A549 (cell line): Measurements from ENCODE around the gene ATP2A2. TPM values are rescaled to one million over a fixed set of nuclear protein-coding genes. Genes with fewer than 3 reads are reported as not detected.

Experiments
- ATAC-seq, 2 experiments: fragments of 200-7000 bp in 1 of 2; fragments of >200 bp in 1 of 2; cut with Nextera tagmentation in 1 of 2; cut with Tn5 transposase in 1 of 2; 3 replicates each; pipeline versions ENCODE4 v1.8.0 to v1.9.1; 2018 to 2020; ENCODE audit warnings: mild to moderate bottlenecking in 1 of 2, moderate library complexity in 1 of 2
- CTCF ChIA-PET: fragments of 300-600 bp; sonication (Branson Sonifier 250); formaldehyde crosslinking; extraction: SDS; loops from one replicate; lab custom pipeline; 2021; ENCODE audit warnings: antibody characterized with exemption, inconsistent platforms; lab: Yijun Ruan, JAX
- POLR2A ChIA-PET: fragments of 350-600 bp; formaldehyde crosslinking; extraction: SDS; loops from one replicate; lab custom pipeline; 2021; ENCODE audit warnings: antibody characterized with exemption, inconsistent platforms; lab: Yijun Ruan, JAX
- DNase-seq, 2 experiments: peaks; one replicate each; pipeline versions ENCODE4 v3.0.0 to v3.0.0-alpha.2; 2011 to 2016; ENCODE audit warnings: low read depth in 1 of 2, low spot score in 1 of 2
- FAIRE-seq: peaks from 2 replicates; lab custom pipeline; 2011; peaks lifted over from hg19 to GRCh38; lab: Jason Lieb, UNC
- H3K27ac ChIP-seq, 2 experiments: fragments of >200 bp; sonication (Bioruptor Twin); formaldehyde crosslinking; 3 replicates each; pipeline ENCODE4 v1.5.1; 2016 to 2017
- H3K4me1 ChIP-seq: fragments of >200 bp; sonication (Bioruptor Twin); formaldehyde crosslinking; 3 replicates; pipeline ENCODE4 v1.6.1; 2016
- H3K4me2 ChIP-seq: fragments of >200 bp; sonication (Bioruptor Twin); formaldehyde crosslinking; 3 replicates; pipeline ENCODE4 v1.6.1; 2016
- H3K4me3 ChIP-seq: fragments of >200 bp; sonication (Bioruptor Twin); formaldehyde crosslinking; 3 replicates; pipeline ENCODE4 v1.5.1; 2016
- H3K9me3 ChIP-seq: fragments of >200 bp; sonication (Bioruptor Twin); formaldehyde crosslinking; 3 replicates; pipeline ENCODE4 v1.6.1; 2016
- ATOH8 ChIP-seq: fragments of 250-450 bp; sonication (Bioruptor Pico); IDR thresholded peaks from 2 replicates; pipeline ENCODE4 v1.5.0; 2020; ENCODE audit warnings: low read depth, mild to moderate bottlenecking, moderate library complexity
- CHD2 ChIP-seq: fragments of 150-350 bp; IDR thresholded peaks from 2 replicates; pipeline ENCODE4 v1.6.1; 2014; ENCODE audit warnings: low read length; ENCODE audit not compliant: partially characterized antibody
- EHMT2 ChIP-seq: fragments of 200-600 bp; sonication (generic); IDR thresholded peaks from 2 replicates; pipeline ENCODE4 v1.6.1; 2016; ENCODE audit warnings: antibody characterized with exemption, low read depth, mild to moderate bottlenecking, moderate library complexity
- FOSB ChIP-seq: fragments of 250-450 bp; sonication (Bioruptor Pico); IDR thresholded peaks from 2 replicates; pipeline ENCODE4 v1.5.0; 2020; ENCODE audit warnings: mild to moderate bottlenecking, moderate library complexity
- FOSL2 ChIP-seq, 2 experiments: fragments of 450-650 bp in 1 of 2; fragments of >200 bp in 1 of 2; sonication (Bioruptor Twin) in 1 of 2; formaldehyde crosslinking; IDR thresholded peaks; 2 replicates each; pipeline versions ENCODE4 v1.5.0 to v1.6.1; 2016 to 2020; ENCODE audit warnings: mild to moderate bottlenecking in 1 of 2, moderate library complexity in 1 of 2
- HEYL ChIP-seq: fragments of 250-450 bp; sonication (Bioruptor Pico); IDR thresholded peaks from 2 replicates; pipeline ENCODE4 v1.8.0; 2021; ENCODE audit warnings: mild to moderate bottlenecking, moderate library complexity
- HOXB5 ChIP-seq: fragments of 250-450 bp; sonication (Bioruptor Pico); IDR thresholded peaks from 2 replicates; pipeline ENCODE4 v1.5.0; 2020; ENCODE audit warnings: mild to moderate bottlenecking, moderate library complexity
- JUN ChIP-seq, 2 experiments: fragments of >200 bp; sonication (Bioruptor Twin); formaldehyde crosslinking; IDR thresholded peaks; 2 replicates in 1 of 2; 3 replicates in 1 of 2; pipeline ENCODE4 v1.6.1; 2016 to 2017
- JUNB ChIP-seq: fragments of >200 bp; sonication (Bioruptor Twin); formaldehyde crosslinking; IDR thresholded peaks from 2 replicates; pipeline ENCODE4 v1.6.1; 2016
- KDM5A ChIP-seq: fragments of 200-600 bp; sonication (generic); IDR thresholded peaks from 2 replicates; pipeline ENCODE4 v1.6.1; 2016; ENCODE audit warnings: antibody characterized with exemption, mild to moderate bottlenecking
- MAZ ChIP-seq: fragments of 150-350 bp; IDR thresholded peaks from 2 replicates; pipeline ENCODE4 v1.6.1; 2014; ENCODE audit warnings: antibody characterized with exemption, low read depth, low read length, borderline replicate concordance
- MYC ChIP-seq: IDR thresholded peaks from 2 replicates; pipeline ENCODE4 v1.6.1; 2012; ENCODE audit warnings: mild to moderate bottlenecking, inconsistent platforms, low read length, improper control_type of control experiment, borderline replicate concordance
- NPAS2 ChIP-seq: fragments of 250-450 bp; sonication (Bioruptor Pico); IDR thresholded peaks from 2 replicates; pipeline ENCODE4 v1.8.0; 2022; ENCODE audit warnings: mild to moderate bottlenecking, moderate library complexity, borderline replicate concordance
- PHF8 ChIP-seq: fragments of 200-600 bp; sonication (generic); IDR thresholded peaks from 2 replicates; pipeline ENCODE4 v1.6.1; 2016; ENCODE audit warnings: low read depth, mild to moderate bottlenecking, antibody characterized with exemption, moderate library complexity, borderline replicate concordance
- POLR2A ChIP-seq: IDR thresholded peaks from 2 replicates; pipeline ENCODE4 v1.6.1; 2012; ENCODE audit warnings: mild to moderate bottlenecking, low read length
- RAD21 ChIP-seq, 2 experiments: fragments of >200 bp in 1 of 2; sonication (Bioruptor Twin) in 1 of 2; formaldehyde crosslinking in 1 of 2; IDR thresholded peaks in 1 of 2; conservative IDR thresholded peaks in 1 of 2; 2 replicates in 1 of 2; 3 replicates in 1 of 2; pipeline ENCODE4 v1.6.1; 2012 to 2018; ENCODE audit warnings: inconsistent platforms in 1 of 2
- RARB ChIP-seq: fragments of 250-450 bp; sonication (Bioruptor Pico); IDR thresholded peaks from 2 replicates; pipeline ENCODE4 v1.8.0; 2021; ENCODE audit warnings: mild to moderate bottlenecking, moderate library complexity
- RCOR1 ChIP-seq: fragments of 150-350 bp; IDR thresholded peaks from 2 replicates; pipeline ENCODE4 v1.6.1; 2014; ENCODE audit warnings: antibody characterized with exemption, low read length, low read depth
- RFX5 ChIP-seq: fragments of 450-650 bp; IDR thresholded peaks from 2 replicates; pipeline ENCODE4 v1.7.1; 2014; ENCODE audit warnings: antibody characterized with exemption, mild to moderate bottlenecking, moderate library complexity
- RNF2 ChIP-seq: fragments of 200-600 bp; sonication (generic); IDR thresholded peaks from 2 replicates; pipeline ENCODE4 v1.6.1; 2016; ENCODE audit warnings: low read depth, mild to moderate bottlenecking, antibody characterized with exemption, moderate library complexity, borderline replicate concordance
- SREBF2 ChIP-seq: fragments of 450-650 bp; IDR thresholded peaks from 2 replicates; pipeline ENCODE4 v1.6.1; 2014; ENCODE audit warnings: mild to moderate bottlenecking, moderate library complexity
- TFCP2L1 ChIP-seq: fragments of 250-450 bp; sonication (Bioruptor Pico); IDR thresholded peaks from 2 replicates; pipeline ENCODE4 v1.5.0; 2021; ENCODE audit warnings: mild to moderate bottlenecking
- TP53 ChIP-seq: fragments of 250-450 bp; sonication (Bioruptor Pico); IDR thresholded peaks from 2 replicates; pipeline ENCODE4 v1.5.0; 2021; ENCODE audit warnings: mild to moderate bottlenecking, moderate library complexity
- ZC3H11A ChIP-seq: fragments of 450-650 bp; IDR thresholded peaks from 2 replicates; pipeline ENCODE4 v1.6.1; 2014; ENCODE audit warnings: antibody characterized with exemption, mild to moderate bottlenecking
- ZSCAN20 ChIP-seq: fragments of 250-450 bp; sonication (Bioruptor Pico); IDR thresholded peaks from 2 replicates; pipeline ENCODE4 v1.8.0; 2022; ENCODE audit warnings: mild to moderate bottlenecking, moderate library complexity
- WGBS: methylation state at CpG from one replicate; pipeline ENCODE4 v1.1.6; 2017; ENCODE audit errors: missing lambda C conversion rate; 5-methylcytosine and 5-hydroxymethylcytosine counted together
- polyA plus RNA-seq, 4 experiments: library from polyadenylated mRNA; depleted of rRNA in 3 of 4; stranded (reverse); fragments of >200 nt; fragmentation: RNase III in 1 of 4; extraction: RNeasy Plus Mini Kit Qiagen cat#74134 plus additional on column Dnase treatment in 1 of 4; gene quantifications; 2 replicates in 3 of 4; 3 replicates in 1 of 4; pipeline ENCODE4 v1.2.3, GENCODE V29; 2011 to 2017
- TF ChIP-seq, protein P1 (sequence below): IDR thresholded peaks from 2 replicates; pipeline ENCODE4 v1.6.1; 2012
- TF ChIP-seq, protein P2 (sequence below): fragments of 450-650 bp; IDR thresholded peaks from 2 replicates; pipeline ENCODE4 v1.6.1; 2014; ENCODE audit warnings: antibody characterized with exemption
- TF ChIP-seq, protein P3 (sequence below): IDR thresholded peaks from 2 replicates; pipeline ENCODE4 v1.6.1; 2012; ENCODE audit warnings: low read depth, borderline replicate concordance

ATP2A2 gene
- polyA plus RNA-seq, 2 of the 4 experiments (the other 2 are of a cell fraction) = 342 to 415 TPM

DNA sequence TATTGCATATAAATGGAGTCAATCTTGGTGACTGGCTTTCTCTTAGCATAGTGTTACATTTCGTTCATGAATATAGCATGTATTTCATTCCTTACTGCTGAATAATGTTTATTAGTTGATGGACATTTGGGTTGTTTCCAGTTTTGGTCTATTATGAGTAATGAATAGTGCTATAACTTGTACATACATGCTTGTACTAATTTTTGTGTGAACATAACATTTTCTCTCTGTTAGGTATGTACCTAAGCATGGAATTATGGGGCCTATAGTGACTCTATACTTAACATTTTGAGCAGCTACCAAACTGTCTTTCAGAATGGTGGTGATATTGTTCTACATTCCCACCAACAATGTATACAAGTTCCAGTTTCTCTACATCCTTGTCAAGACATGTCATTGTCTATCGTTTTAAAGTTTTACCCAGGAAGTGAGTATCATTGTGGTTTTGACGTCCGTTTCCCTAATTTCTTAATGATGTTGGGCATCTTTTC, 23.1 kb downstream of the ATP2A2 start:
- peak overlapping the region; percentile 39 for H3K4me2 ChIP-seq
- H3K9me3 ChIP-seq = no peaks in the 10 kb centered on the region
- H3K4me1 ChIP-seq = peaks cover 77% of the 10 kb centered on the region
- no peak for FAIRE-seq
- no peak overlapping the region for H3K27ac ChIP-seq
- no peak for ATAC-seq
- no peak overlapping the region for H3K4me3 ChIP-seq
- 61% methylated on average over 4 of the region's 4 CpGs for WGBS
- no peak for DNase-seq
- TF ChIP-seq TFCP2L1 (CRISPR knock-in tag) = no peak
- TF ChIP-seq JUNB = no peak
- TF ChIP-seq, protein P1, sequence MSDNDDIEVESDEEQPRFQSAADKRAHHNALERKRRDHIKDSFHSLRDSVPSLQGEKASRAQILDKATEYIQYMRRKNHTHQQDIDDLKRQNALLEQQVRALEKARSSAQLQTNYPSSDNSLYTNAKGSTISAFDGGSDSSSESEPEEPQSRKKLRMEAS = no peak
- no peak for TF ChIP-seq ZSCAN20 (CRISPR knock-in tag)
- TF ChIP-seq, protein P2, sequence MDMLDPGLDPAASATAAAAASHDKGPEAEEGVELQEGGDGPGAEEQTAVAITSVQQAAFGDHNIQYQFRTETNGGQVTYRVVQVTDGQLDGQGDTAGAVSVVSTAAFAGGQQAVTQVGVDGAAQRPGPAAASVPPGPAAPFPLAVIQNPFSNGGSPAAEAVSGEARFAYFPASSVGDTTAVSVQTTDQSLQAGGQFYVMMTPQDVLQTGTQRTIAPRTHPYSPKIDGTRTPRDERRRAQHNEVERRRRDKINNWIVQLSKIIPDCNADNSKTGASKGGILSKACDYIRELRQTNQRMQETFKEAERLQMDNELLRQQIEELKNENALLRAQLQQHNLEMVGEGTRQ = no peak
- TF ChIP-seq SREBF2 = no peak
- TF ChIP-seq POLR2A = no peak
- TF ChIP-seq MAZ = no peak
- TF ChIP-seq RFX5 = no peak
- TF ChIP-seq KDM5A = no peak
- no peak for TF ChIP-seq FOSL2 (IDR thresholded peaks at IDR 0.05)
- no peak for TF ChIP-seq FOSL2 (CRISPR knock-in tag; IDR thresholded peaks at IDR 0.05)
- ChIA-PET CTCF (no interaction called here), POLR2A (no interaction called here)

DNA sequence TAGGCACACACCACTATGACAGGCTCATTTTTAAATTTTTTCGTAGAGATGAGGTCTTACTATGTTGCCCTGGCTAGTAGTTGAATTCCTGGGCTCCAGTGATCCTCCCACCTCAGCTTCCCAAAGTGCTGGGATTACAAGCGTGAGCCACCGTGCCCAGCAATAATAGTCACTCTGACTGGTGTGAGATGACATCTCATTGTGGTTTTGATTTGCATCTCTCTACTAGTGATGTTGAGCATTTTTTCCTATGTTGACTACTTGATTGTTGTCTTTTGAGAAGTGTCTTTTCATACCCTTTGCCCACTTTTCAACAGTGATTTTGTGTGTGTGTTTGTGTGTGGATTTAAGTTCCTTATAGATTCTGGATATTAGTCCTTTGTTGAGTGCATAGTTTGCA, 26.3 kb downstream of the ATP2A2 start:
- no peaks in the 10 kb centered on the region for H3K9me3 ChIP-seq
- POLR2A ChIA-PET = no interaction called here
- WGBS = 76% methylated on average over 3 of the region's 3 CpGs
- TF ChIP-seq NPAS2 (CRISPR knock-in tag) (no peak), RNF2 (no peak), CHD2 (no peak), MYC (no peak), RAD21 (conservative IDR thresholded peaks at IDR 0.05 in 1 of 2, IDR thresholded peaks at IDR 0.05 in 1 of 2) (no peak), PHF8 (no peak), HEYL (CRISPR knock-in tag) (no peak), TP53 (no peak), EHMT2 (no peak), RARB (no peak), ZC3H11A (no peak), FOSB (CRISPR knock-in tag) (no peak), HOXB5 (CRISPR knock-in tag) (no peak), JUN (IDR thresholded peaks at IDR 0.05) (no peak), ATOH8 (CRISPR knock-in tag) (no peak), RCOR1 (no peak)
- TF ChIP-seq, protein P3, sequence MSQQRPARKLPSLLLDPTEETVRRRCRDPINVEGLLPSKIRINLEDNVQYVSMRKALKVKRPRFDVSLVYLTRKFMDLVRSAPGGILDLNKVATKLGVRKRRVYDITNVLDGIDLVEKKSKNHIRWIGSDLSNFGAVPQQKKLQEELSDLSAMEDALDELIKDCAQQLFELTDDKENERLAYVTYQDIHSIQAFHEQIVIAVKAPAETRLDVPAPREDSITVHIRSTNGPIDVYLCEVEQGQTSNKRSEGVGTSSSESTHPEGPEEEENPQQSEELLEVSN = no peak
- peak overlapping the region; percentile 43 for H3K4me2 ChIP-seq
- FAIRE-seq (no peak), DNase-seq (no peak), ATAC-seq (no peak)
- CTCF ChIA-PET = interaction anchor here (1.0 to 2.0 kb wide), 2 partner anchors 14 to 83 kb away, joined by 3 to 7 read pairs; no protein-coding TSS in a partner anchor
- H3K4me1 ChIP-seq = peaks cover 82% of the 10 kb centered on the region
- no peak overlapping the region for H3K27ac ChIP-seq
- no peak overlapping the region for H3K4me3 ChIP-seq
